ENCODE results near the gene ICE1.
"Not testable (repeated sequence)": the region's sequence is repeated elsewhere in the genome, so short reads cannot be mapped to it uniquely, and the experiment has no call there.

The ICE1 gene

GRCh38 chr5:5505815-5506214, 83.3 kb downstream of the ICE1 start:
- H3K4me3 ChIP-seq (ENCODE audit: low read depth, low read length): no peak overlapping the region
- no peak for TF ChIP-seq CTCF (IDR thresholded peaks at IDR 0.05; ENCODE audit: low read depth, low read length, missing control alignments)
- no peak for DNase-seq (ENCODE audit: low read depth)
- in situ Hi-C loops (cut with HindIII; ENCODE audit: low sequenced_read_pairs): loop anchor here (5.0 kb wide), 1 partner anchor 51 kb away; no protein-coding TSS in a partner anchor

- no peak for DNase-seq (ENCODE audit: low read depth)
- in situ Hi-C loops (cut with HindIII; ENCODE audit: low sequenced_read_pairs): loop anchor here (5.0 kb wide), 1 partner anchor 49 kb away; no protein-coding TSS in a partner anchor
- H3K4me3 ChIP-seq (ENCODE audit: low read depth, low read length): no peak overlapping the region
- TF ChIP-seq CTCF (IDR thresholded peaks at IDR 0.05; ENCODE audit: low read depth, low read length, missing control alignments): no peak
Measured at GRCh38 chr5:5508391-5508790, 85.9 kb downstream of the ICE1 start.

GRCh38 chr5:5511904-5512416, 89.5 kb downstream of the ICE1 start:
- H3K4me3 ChIP-seq (ENCODE audit: low read depth, low read length): no peak overlapping the region
- in situ Hi-C loops (cut with HindIII; ENCODE audit: low sequenced_read_pairs): no loop called here
- no peak for TF ChIP-seq CTCF (IDR thresholded peaks at IDR 0.05; ENCODE audit: low read depth, low read length, missing control alignments)
- DNase-seq (ENCODE audit: low read depth): no peak

- no peak overlapping the region for H3K4me3 ChIP-seq (ENCODE audit: low read depth, low read length)
- no peak for TF ChIP-seq CTCF (IDR thresholded peaks at IDR 0.05; ENCODE audit: low read depth, low read length, missing control alignments)
- in situ Hi-C loops (cut with HindIII; ENCODE audit: low sequenced_read_pairs): no loop called here
- DNase-seq (ENCODE audit: low read depth): no peak
Measured at GRCh38 chr5:5512543-5512942, 90.1 kb downstream of the ICE1 start.

GRCh38 chr5:5520622-5521021, 98.1 kb downstream of the ICE1 start:
- H3K4me3 ChIP-seq (ENCODE audit: low read depth, low read length); DNase-seq (ENCODE audit: low read depth); in situ Hi-C loops (cut with HindIII; ENCODE audit: low sequenced_read_pairs): not testable (repeated sequence)

GRCh38 chr5:5521029-5521428, 98.6 kb downstream of the ICE1 start:
- TF ChIP-seq CTCF (IDR thresholded peaks at IDR 0.05; ENCODE audit: low read depth, low read length, missing control alignments): no peak
- H3K4me3 ChIP-seq (ENCODE audit: low read depth, low read length): no peak overlapping the region
- no peak for DNase-seq (ENCODE audit: low read depth)
- in situ Hi-C loops (cut with HindIII; ENCODE audit: low sequenced_read_pairs): no loop called here

GRCh38 chr5:5521478-5521877, 99.0 kb downstream of the ICE1 start:
- TF ChIP-seq CTCF (IDR thresholded peaks at IDR 0.05; ENCODE audit: low read depth, low read length, missing control alignments): no peak
- no peak overlapping the region for H3K4me3 ChIP-seq (ENCODE audit: low read depth, low read length)
- in situ Hi-C loops (cut with HindIII; ENCODE audit: low sequenced_read_pairs): no loop called here
- no peak for DNase-seq (ENCODE audit: low read depth)

Measured in astrocyte of the cerebellum (primary cell).